Spleen (tissue), 7 donors: ENCODE results near the gene PLBD2.

Source experiments
- POLR2A ChIP-seq, 3 donors: fragments of 450-650 bp; IDR thresholded peaks; one replicate each; pipeline ENCODE4 v1.5.1; 2017; ENCODE audit warnings: antibody characterized with exemption in 3 of 3, mild to moderate bottlenecking in 1 of 3
- POLR2AphosphoS5 ChIP-seq, 3 donors: sonication (generic); formaldehyde crosslinking; IDR thresholded peaks; one replicate each; pipeline ENCODE4 v1.5.1; 2017; ENCODE audit warnings: antibody characterized with exemption in 3 of 3
- TF ChIP-seq, protein P1 (sequence below), 11 experiments: fragments of 200-600 bp in 7 of 11; fragments of 450-650 bp in 4 of 11; sonication (generic) in 4 of 11; IDR thresholded peaks in 8 of 11; conservative IDR thresholded peaks in 3 of 11; 1 replicate in 7 of 11; 2 replicates in 4 of 11; pipeline versions ENCODE4 v1.4.0 to v1.8.0; 2016 to 2021; ENCODE audit warnings: antibody characterized with exemption in 11 of 11, inconsistent platforms in 4 of 11, mild to moderate bottlenecking in 1 of 11
- donor health status: DM: no; HTN: no; CAD: no; lungs with moderate emphysema.
- donor health status: DM: no; HTN: no; CAD: no.
- donor health status: DM: no; HTN: no; CAD: no.

DNA sequence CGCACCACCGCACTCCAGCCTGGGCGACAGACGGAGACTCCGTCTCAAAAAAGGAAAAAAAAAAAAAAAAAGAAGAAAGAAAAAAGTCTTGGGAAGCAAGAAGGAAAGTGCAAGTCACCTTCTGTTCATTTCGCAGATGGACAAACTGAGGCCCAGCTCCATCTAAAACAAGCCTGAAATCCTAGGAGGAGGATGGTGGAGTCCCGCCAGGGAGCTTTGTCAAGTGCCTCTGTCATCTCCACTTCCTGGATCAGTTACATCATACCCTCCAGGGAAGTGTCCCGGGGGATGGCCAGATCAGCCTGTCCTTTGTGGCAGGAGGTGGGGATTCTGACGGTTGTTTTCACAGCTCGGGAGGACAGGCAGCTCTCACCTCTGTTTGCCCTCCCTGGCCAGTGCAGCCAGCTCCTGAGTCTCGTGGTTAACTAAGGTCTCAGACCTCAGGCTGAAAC is 55.1 kb downstream of the PLBD2 start:
- TF ChIP-seq, protein P1, sequence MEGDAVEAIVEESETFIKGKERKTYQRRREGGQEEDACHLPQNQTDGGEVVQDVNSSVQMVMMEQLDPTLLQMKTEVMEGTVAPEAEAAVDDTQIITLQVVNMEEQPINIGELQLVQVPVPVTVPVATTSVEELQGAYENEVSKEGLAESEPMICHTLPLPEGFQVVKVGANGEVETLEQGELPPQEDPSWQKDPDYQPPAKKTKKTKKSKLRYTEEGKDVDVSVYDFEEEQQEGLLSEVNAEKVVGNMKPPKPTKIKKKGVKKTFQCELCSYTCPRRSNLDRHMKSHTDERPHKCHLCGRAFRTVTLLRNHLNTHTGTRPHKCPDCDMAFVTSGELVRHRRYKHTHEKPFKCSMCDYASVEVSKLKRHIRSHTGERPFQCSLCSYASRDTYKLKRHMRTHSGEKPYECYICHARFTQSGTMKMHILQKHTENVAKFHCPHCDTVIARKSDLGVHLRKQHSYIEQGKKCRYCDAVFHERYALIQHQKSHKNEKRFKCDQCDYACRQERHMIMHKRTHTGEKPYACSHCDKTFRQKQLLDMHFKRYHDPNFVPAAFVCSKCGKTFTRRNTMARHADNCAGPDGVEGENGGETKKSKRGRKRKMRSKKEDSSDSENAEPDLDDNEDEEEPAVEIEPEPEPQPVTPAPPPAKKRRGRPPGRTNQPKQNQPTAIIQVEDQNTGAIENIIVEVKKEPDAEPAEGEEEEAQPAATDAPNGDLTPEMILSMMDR (IDR thresholded peaks at IDR 0.05 in 8 of 11, conservative IDR thresholded peaks at IDR 0.05 in 3 of 11) = no peak
- TF ChIP-seq POLR2A (IDR thresholded peaks at IDR 0.05) = no peak
- no peak for TF ChIP-seq POLR2AphosphoS5 (IDR thresholded peaks at IDR 0.05)
